HTERT RPE-1 (cell line): ENCODE results near the gene METTL25B.

Experiments used
- in situ Hi-C: fragments of 300-500 bp; cut with MboI; formaldehyde crosslinking; loops from 4 replicates; pipeline ENCODE4 v1.14.3; 2020; ENCODE audit warnings: low sequenced_read_pairs

The METTL25B gene

DNA sequence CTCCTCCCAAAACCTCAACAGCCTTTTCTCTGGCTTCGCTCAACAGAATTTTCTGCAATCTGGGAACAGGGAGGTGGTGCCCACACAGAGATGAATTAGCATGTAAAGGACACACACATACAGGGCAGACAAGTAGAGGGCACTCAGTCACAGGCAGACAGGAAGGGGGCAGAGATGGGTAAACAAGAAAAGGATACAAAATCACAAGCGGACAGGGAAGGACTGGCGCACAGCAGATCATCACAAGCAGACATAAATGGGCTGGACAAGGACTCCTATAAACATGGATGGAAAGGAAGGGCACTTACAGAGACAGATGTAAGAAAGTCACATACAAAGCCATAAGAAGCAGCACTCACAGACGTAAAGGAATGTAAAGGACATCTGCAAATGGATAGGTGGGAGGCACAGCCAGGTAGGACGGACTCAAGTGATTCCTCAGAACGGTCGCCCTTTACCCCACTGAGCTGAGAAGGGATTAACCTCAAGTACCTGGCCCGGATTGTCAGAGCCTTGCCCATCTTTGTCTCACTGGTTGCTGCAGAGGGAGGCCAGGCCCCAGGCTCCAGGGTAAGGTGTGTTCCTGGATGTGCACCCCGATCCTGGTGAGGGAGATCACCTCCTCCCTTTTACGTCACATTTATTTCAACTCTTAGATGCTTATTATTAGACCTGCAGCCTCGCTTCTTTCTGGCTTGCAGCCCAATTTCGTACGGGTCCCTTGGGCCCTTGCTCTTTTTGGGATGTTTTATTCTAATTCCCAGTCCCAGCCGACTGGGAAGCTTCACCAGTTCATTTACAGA lies 38.2 kb downstream of the METTL25B start:
- in situ Hi-C loops: no loop called here

DNA sequence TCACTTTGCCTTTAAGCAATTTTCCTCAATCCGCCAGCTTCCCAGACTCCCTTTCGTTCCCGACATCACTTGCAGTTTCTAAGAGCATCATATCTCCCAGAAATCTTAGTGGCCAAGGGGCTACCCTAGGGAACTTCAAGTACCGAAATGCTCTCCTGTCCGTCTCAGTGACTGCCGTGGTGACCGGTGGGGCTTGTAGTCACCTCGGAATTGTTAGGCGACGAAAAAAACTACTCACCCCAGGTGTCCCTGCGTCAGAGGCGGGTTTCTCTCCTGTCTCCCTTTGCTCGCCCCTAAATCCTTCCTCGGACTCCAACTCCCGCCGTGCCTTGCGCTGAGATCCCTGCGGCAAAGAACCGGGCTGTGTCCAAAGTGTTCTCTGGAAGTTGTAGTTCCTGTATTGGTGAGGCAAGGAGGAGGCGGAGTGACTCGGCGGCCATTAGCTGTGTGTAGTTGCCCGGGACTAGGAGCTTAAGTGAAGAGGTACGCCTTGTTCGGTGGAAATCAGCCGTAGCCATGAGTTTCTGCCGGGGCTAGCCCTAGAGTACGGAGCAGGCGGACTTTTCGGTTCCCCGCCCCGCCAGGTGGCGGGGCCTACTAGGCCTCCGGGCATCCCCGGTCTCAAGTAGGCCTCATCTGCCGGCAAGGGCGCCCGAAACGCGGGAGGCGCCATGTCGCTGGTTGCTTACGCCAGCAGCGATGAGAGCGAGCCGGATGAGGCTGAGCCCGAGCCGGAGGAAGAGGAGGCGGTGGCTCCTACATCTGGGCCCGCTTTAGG lies 39.0 kb downstream of the METTL25B start, which contains the start of gene PRCC:
TSS of gene PRCC (plus strand) at position 435 of the 778 bp plus-strand sequence. CDS start at position 672, 237 bp downstream.
- in situ Hi-C loops: no loop called here

GRCh38 chr1:156767879-156768604 lies 39.8 kb downstream of the METTL25B start:
- in situ Hi-C loops: no loop called here

- in situ Hi-C loops: no loop called here
Measured at GRCh38 chr1:156768610-156769295, 40.5 kb downstream of the METTL25B start.

GRCh38 chr1:156772222-156772621 lies 44.0 kb downstream of the METTL25B start:
- in situ Hi-C loops: no loop called here

- in situ Hi-C loops: no loop called here
Measured at GRCh38 chr1:156772728-156773497, 44.6 kb downstream of the METTL25B start.

DNA sequence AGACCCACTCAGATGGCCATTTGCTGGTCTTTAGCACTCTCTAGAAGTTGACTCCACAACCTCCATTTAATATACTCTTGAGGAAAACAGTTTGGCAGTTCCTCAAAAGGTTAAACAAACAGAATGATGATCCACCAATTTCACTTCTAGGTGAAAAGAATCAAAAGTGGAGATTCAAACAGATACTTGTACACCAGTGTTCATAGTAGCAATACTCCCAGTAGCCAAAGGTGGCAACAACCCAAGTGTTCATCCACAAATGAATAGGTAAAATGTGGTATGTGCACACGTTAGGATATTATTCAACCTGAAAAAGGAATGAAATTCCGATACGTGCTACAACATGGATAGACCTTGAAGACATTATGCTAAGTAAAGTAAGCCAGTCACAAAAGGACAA lies 45.3 kb downstream of the METTL25B start:
- in situ Hi-C loops: no loop called here

DNA sequence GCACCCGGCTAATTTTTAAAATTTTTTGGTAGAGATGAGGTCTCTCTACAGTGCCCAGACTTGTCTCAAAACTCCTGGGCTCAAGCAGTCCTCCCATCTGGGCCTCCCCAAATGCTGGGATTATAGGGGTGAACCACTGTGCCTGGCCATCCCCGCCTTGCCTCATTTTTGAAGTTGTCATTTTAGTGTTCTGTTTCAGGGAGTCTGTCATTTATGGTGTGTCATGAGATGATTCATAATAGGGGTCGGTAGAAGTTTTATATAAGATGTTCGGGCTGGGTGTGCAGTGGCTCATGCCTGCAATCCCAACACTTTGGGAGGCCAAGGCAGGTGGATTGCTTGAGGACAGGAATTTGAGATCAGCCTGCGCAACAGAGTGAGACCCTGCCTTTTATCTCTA lies 47.5 kb downstream of the METTL25B start:
- in situ Hi-C loops: no loop called here

- in situ Hi-C loops: no loop called here
Measured at GRCh38 chr1:156776942-156777341, 48.7 kb downstream of the METTL25B start.

- in situ Hi-C loops: no loop called here
Measured at GRCh38 chr1:156777573-156777972, 49.3 kb downstream of the METTL25B start.

- in situ Hi-C loops: no loop called here
Measured at GRCh38 chr1:156781585-156782186, 53.4 kb downstream of the METTL25B start.

DNA sequence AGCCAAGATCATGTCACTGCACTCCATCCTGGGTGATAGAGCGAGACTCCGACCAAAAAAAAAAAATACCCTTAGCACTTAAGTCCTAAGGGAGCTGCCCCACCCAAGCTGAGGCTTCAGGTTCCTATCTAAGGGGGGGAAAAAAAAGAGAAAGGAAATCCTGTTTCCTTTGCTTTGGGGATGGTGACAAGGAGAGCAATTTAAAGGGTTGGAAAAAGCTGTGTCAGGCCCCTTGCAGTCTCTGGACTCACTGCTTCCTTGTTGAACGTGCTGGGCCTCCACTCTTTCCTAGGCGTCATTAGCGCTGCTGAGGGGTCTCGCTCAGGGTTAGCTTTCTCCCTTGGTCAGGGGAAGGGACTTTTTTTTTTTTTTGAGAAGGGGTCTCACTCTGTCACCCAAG lies 57.2 kb downstream of the METTL25B start:
- in situ Hi-C loops: no loop called here
